Liver (tissue), 3 donors: ENCODE results near the gene TREH.

Experiments used
- CTCF ChIP-seq: fragments of 150-350 bp; IDR thresholded peaks from 2 replicates; pipeline ENCODE4 v1.5.1; 2017; ENCODE audit warnings: improper control_type of control experiment, low read depth, low read length; ENCODE audit not compliant: missing input control
- MAX ChIP-seq: IDR thresholded peaks from 2 replicates; pipeline ENCODE4 v1.6.1; 2016; ENCODE audit warnings: antibody characterized with exemption
- SP1 ChIP-seq: IDR thresholded peaks from 2 replicates; pipeline ENCODE4 v1.6.1; 2018; ENCODE audit warnings: antibody characterized with exemption, mild to moderate bottlenecking
- TAF1 ChIP-seq: conservative IDR thresholded peaks from 2 replicates; pipeline ENCODE4 v1.6.1; 2016; ENCODE audit warnings: antibody characterized with exemption, mild to moderate bottlenecking
- donor health status: healthy.
- donor health status: healthy.

- no peak for TF ChIP-seq MAX
- TF ChIP-seq CTCF = no peak
- no peak for TF ChIP-seq SP1
- no peak for TF ChIP-seq TAF1
Observed at GRCh38 chr11:118684187-118684586, 4.7 kb upstream of the TREH start.
